ENCODE measurements around the gene GPR26. TPM values are rescaled to one million over a fixed set of nuclear protein-coding genes. Genes with fewer than 3 reads are reported as not detected.

Gene GPR26
- total RNA-seq, 1 experiment from 2014 or later, result 0.07 TPM

DNA sequence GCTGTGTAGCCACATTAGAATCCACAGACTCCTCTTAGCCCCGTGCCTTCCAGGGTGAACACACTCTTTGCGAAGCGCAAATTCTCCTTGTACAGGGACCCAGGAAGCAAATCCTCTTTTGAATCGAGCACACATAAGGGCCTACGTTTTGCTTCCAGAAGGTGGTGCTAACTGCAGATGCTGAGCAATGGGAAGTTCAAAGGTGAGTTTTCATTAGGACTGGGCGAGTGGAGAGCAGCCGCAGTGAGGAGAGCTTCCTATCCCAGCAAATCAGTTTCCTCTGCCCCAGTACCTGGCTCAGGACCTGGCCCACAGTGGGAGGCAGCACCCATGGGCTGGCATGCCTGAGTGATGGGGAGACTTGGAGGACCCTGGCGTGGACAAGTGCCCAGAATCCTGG lies 23.5 kb upstream of the GPR26 start:
- Histone ChIP-seq H4K5ac (ENCODE audit: insufficient read length, low read depth, low read length) (no peak overlapping the region), H2AFZ (ENCODE audit: low read length) (no peak overlapping the region), H3K79me2 (ENCODE audit: insufficient read depth, low read length) (no peaks in the 10 kb centered on the region), H3K79me1 (ENCODE audit: insufficient read depth, low read depth, low read length, poor library complexity, severe bottlenecking) (no peaks in the 10 kb centered on the region), H3K9ac (ENCODE audit: extremely low read depth, insufficient read length, low read length) (no peak overlapping the region), H3K18ac (ENCODE audit: insufficient read length, low read depth, low read length) (no peak overlapping the region), H3K4me1 (ENCODE audit: insufficient read depth, low read length) (peaks cover 17% of the 10 kb centered on the region), H3K27me3 (ENCODE audit: insufficient read depth, low read length) (no peaks in the 10 kb centered on the region), H3K9me3 (ENCODE audit: control insufficient read depth, low read depth, low read length) (no peaks in the 10 kb centered on the region), H3K14ac (ENCODE audit: insufficient read depth, low read length) (no peak overlapping the region), H2BK12ac (ENCODE audit: insufficient read length, low read depth, low read length) (no peak overlapping the region), H4K91ac (ENCODE audit: insufficient read length, low read depth, low read length) (no peak overlapping the region), H3K4ac (ENCODE audit: low read depth, low read length) (no peak overlapping the region), H2BK5ac (ENCODE audit: insufficient read length, low read length) (no peak overlapping the region), H3T11ph (ENCODE audit: low read length) (no peak overlapping the region), H2BK15ac (ENCODE audit: low read depth, low read length) (no peak overlapping the region), H4K20me1 (ENCODE audit: control insufficient read depth, insufficient read depth, insufficient read length) (no peaks in the 10 kb centered on the region), H3K23ac (ENCODE audit: insufficient read length, low read depth, low read length) (no peak overlapping the region), H2BK120ac (ENCODE audit: low read depth, low read length, poor library complexity, severe bottlenecking) (no peak overlapping the region), H3K23me2 (ENCODE audit: insufficient read length, low read depth, low read length, poor library complexity, severe bottlenecking) (no peaks in the 10 kb centered on the region), H3K56ac (ENCODE audit: insufficient read length, low read depth, low read length) (no peak overlapping the region), H4K8ac (replicated peaks; ENCODE audit: insufficient read length, low read depth, low read length) (no peak overlapping the region), H2BK20ac (ENCODE audit: low read depth, low read length, poor library complexity, severe bottlenecking) (no peak overlapping the region), H2AK5ac (ENCODE audit: insufficient read length, low read length) (no peak overlapping the region), H3K27ac (ENCODE audit: insufficient read length, low read depth, low read length) (no peak overlapping the region), H3K4me2 (ENCODE audit: insufficient read depth, insufficient read length, low read length) (no peak overlapping the region)
- Mint-ChIP-seq H3K27ac (peak overlapping the region in 2 of 3 experiments; percentile 19 to 31; a peak in 3 of 7 replicates), H3K9me3 (no peaks in the 10 kb centered on the region; a peak in 1 of 5 replicates), H3K4me1 (peaks cover 33 to 39% of the 10 kb centered on the region in 2 experiments), H3K4me3 (no peak overlapping the region), H3K27me3 (ENCODE audit: low read depth) (peaks cover 5% of the 10 kb centered on the region), H3K36me3 (ENCODE audit: insufficient read depth in 1 of 3, low read depth in 3 of 3) (no peaks in the 10 kb centered on the region)
- WGBS (ENCODE audit: extremely low coverage, insufficient read length, low lambda C conversion rate), result no CpG with 5 or more reads among the region's 8 CpGs
- DNase-seq, result peak; percentile 38
- peak; percentile 43; the same call in 2 of the 3 replicates for TF ChIP-seq CTCF (conservative IDR thresholded peaks at IDR 0.05)

Data from H9 (cell line).